Sigmoid colon (tissue), 7 donors: ENCODE results near the gene SEPTIN7. TPM values are rescaled to one million over a fixed set of nuclear protein-coding genes. Genes with fewer than 3 reads are reported as not detected.

ENCODE experiments used
- DNase-seq: peaks from one replicate; pipeline ENCODE4 v3.0.0-alpha.2; 2019
- H3K27ac ChIP-seq, 4 donors: fragments of 200-600 bp; sonication (generic); one replicate each; pipeline ENCODE4 v1.5.1; 2016 to 2019; ENCODE audit warnings: mild to moderate bottlenecking in 1 of 4
- H3K27me3 ChIP-seq, 3 donors: fragments of 200-600 bp; sonication (generic); one replicate each; pipeline ENCODE4 v1.5.1; 2019; ENCODE audit warnings: mild to moderate bottlenecking in 1 of 3
- H3K36me3 ChIP-seq, 4 donors: fragments of 200-600 bp; sonication (generic); one replicate each; pipeline ENCODE4 v1.5.1; 2016 to 2019
- H3K4me1 ChIP-seq, 4 donors: fragments of 200-600 bp; sonication (generic); one replicate each; pipeline ENCODE4 v1.5.1; 2017 to 2019
- H3K4me3 ChIP-seq, 4 donors: fragments of 200-600 bp; sonication (generic); one replicate each; pipeline ENCODE4 v1.5.1; 2017 to 2019; ENCODE audit warnings: mild to moderate bottlenecking in 2 of 4, moderate library complexity in 1 of 4
- H3K9me3 ChIP-seq, 4 donors: fragments of 200-600 bp in 3 of 4; sonication (generic) in 3 of 4; one replicate each; pipeline versions ENCODE4 v1.5.1 to v1.6.1; 2013 to 2019
- CTCF ChIP-seq, 4 experiments: fragments of 450-650 bp in 3 of 4; fragments of 200-600 bp in 1 of 4; IDR thresholded peaks; one replicate each; pipeline ENCODE4 v1.5.1; 2016 to 2019; ENCODE audit warnings: antibody characterized with exemption in 4 of 4, mild to moderate bottlenecking in 3 of 4, moderate library complexity in 2 of 4
- EP300 ChIP-seq, 4 donors: sonication (generic); formaldehyde crosslinking; IDR thresholded peaks; one replicate each; pipeline ENCODE4 v1.6.1; 2017; ENCODE audit warnings: antibody characterized with exemption in 4 of 4
- POLR2A ChIP-seq, 2 donors: fragments of 450-650 bp; IDR thresholded peaks; one replicate each; pipeline ENCODE4 v1.6.1; 2016; ENCODE audit warnings: antibody characterized with exemption in 2 of 2, mild to moderate bottlenecking in 2 of 2, moderate library complexity in 2 of 2
- POLR2AphosphoS5 ChIP-seq, 4 donors: sonication (generic); formaldehyde crosslinking; IDR thresholded peaks; one replicate each; pipeline ENCODE4 v1.6.1; 2017; ENCODE audit warnings: antibody characterized with exemption in 4 of 4
- WGBS, 2 donors: extraction: QIAGEN DNeasy Blood & Tissue Kit; methylation state at CpG; one replicate each; pipeline ENCODE4 v1.1.7; 2013; 5-methylcytosine and 5-hydroxymethylcytosine counted together
- intact Hi-C: fragments of 100-400 bp; cut with DNase I; formaldehyde crosslinking; loops from one replicate; pipeline ENCODE4 v1.15.1; 2023
- polyA plus RNA-seq, 3 donors: library from polyadenylated mRNA; stranded (reverse); fragments of 200-250 nt; gene quantifications; one replicate each; pipeline ENCODE4 v1.2.3, GENCODE V29; 2013
- total RNA-seq, 4 donors: library from RNA; depleted of rRNA; stranded (reverse); fragments of >200 nt; gene quantifications; one replicate each; pipeline ENCODE4 v1.1.0, GENCODE V29; 2016
- donor health status: healthy with polysubstance abuse.
- donor health status: Bipolar disorder and iron deficiency.
- donor health status: healthy.

The SEPTIN7 gene
- total RNA-seq: 100 to 1,000 TPM; 256 to 330 (median 275) TPM
- 100 to 1,000 TPM; 112 to 134 (median 132) TPM for polyA plus RNA-seq

DNA sequence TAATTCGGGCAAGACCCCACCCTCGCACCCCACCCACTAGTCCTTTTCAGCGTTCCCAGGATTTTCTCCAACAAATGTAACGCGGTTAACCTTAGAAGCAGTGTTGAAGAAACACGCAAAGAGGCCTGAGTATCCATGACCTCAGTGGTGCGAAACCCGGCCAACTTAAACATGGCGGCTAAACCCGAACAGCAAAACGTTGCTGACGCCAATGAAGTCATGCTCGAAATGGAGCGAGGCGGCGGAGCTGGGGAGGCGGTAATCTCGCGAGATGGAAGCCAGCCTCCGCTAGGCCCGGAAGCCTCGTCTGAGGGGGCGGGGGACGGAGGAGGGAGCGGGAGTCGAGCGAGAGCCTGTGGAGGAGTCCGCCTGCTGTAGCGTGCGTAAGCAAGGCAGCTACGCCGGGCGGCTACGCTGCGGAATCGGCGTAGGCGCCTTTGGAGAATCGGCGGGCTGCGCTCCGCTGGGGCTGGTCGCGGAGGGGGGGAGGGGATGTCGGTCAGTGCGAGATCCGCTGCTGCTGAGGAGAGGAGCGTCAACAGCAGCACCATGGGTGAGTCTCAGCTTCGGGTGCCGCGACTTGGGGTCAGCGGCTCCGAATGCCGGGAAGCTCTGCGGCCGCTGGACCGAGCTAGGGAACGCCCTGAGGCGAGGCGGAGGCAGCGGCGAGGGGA is at the start of gene SEPTIN7:
SEPTIN7 (plus strand) TSS at position 340 of the 674 bp plus-strand sequence; CDS start at position 493, 153 bp downstream.
- Histone ChIP-seq H3K4me3 (peak within 1 kb of the TSS; percentile 83 to 93 (median 86)), H3K9me3 (no peaks in the 10 kb centered on the region), H3K4me1 (peaks cover 0 to 48% (median 39%) of the 10 kb centered on the region in 4 donors), H3K27me3 (no peaks in the 10 kb centered on the region), H3K36me3 (no peaks in the 10 kb centered on the region), H3K27ac (peak within 1 kb of the TSS; percentile 94 to 98 (median 96))
- TF ChIP-seq EP300 (IDR thresholded peaks at IDR 0.05): no peak
- TF ChIP-seq CTCF (IDR thresholded peaks at IDR 0.05): no peak
- TF ChIP-seq POLR2A (IDR thresholded peaks at IDR 0.05): peak; percentile 66 to 69
- TF ChIP-seq POLR2AphosphoS5 (IDR thresholded peaks at IDR 0.05): peak; percentile 72 to 95 (median 92)
- intact Hi-C loops: loop anchor here (2.0 to 5.0 kb wide), 6 partner anchors 46 to 764 kb away; partner anchors contain the start of gene DPY19L1
- 0% methylated on average over 62 of the region's 62 CpGs for WGBS, 2 donors
- DNase-seq: peak; percentile 100

DNA sequence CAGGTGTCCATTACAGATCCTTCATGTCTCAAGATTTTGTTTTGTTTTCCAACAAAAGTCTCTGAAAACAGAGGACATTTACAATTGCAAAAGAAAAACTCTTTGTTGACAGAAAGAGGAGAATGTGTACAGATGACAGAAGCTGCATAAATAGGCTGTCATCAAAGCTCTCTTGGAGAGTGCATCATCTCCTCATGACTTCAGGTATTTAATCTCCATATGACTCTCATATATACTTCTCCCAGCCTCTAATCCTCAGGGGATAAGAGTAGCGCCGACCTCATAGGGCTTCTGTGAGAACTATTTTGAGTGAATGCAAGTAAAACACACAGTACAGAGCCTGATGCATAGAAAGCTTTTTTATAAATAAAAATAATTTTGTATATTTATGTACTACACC is 48.1 kb upstream of the SEPTIN7 start:
- Histone ChIP-seq H3K9me3 (no peaks in the 10 kb centered on the region), H3K4me3 (no peak overlapping the region), H3K27me3 (no peaks in the 10 kb centered on the region), H3K4me1 (peaks cover 0 to 50% (median 32%) of the 10 kb centered on the region in 4 donors), H3K27ac (peak overlapping the region in 2 of 4 donors; percentile 74 to 79), H3K36me3 (no peaks in the 10 kb centered on the region)
- TF ChIP-seq POLR2AphosphoS5 (IDR thresholded peaks at IDR 0.05) (no peak), CTCF (IDR thresholded peaks at IDR 0.05) (no peak), EP300 (IDR thresholded peaks at IDR 0.05) (no peak), POLR2A (IDR thresholded peaks at IDR 0.05) (no peak)
- WGBS, 2 donors: 84 to 89% methylated on average over 2 of the region's 2 CpGs
- intact Hi-C loops: no loop called here
- no peak for DNase-seq

- no peaks in the 10 kb centered on the region for H3K27me3 ChIP-seq
- DNase-seq: peak; percentile 92
- H3K36me3 ChIP-seq: no peaks in the 10 kb centered on the region
- peaks cover 0 to 41% (median 27%) of the 10 kb centered on the region in 4 donors for H3K4me1 ChIP-seq
- H3K27ac ChIP-seq: peak overlapping the region; percentile 55 to 79 (median 72)
- no peaks in the 10 kb centered on the region for H3K9me3 ChIP-seq
- 74 to 85% methylated on average over 7 of the region's 7 CpGs for WGBS, 2 donors
- intact Hi-C loops: loop anchor here (2.0 kb wide), 1 partner anchor 47 kb away; the partner anchor contains the start of gene SEPTIN7
- H3K4me3 ChIP-seq: no peak overlapping the region
- TF ChIP-seq CTCF (IDR thresholded peaks at IDR 0.05) (no peak), POLR2A (IDR thresholded peaks at IDR 0.05) (no peak), EP300 (IDR thresholded peaks at IDR 0.05) (peak; percentile 10 to 56 (median 38)), POLR2AphosphoS5 (IDR thresholded peaks at IDR 0.05) (peak; percentile 66 to 91 (median 85))
Observed at GRCh38 chr7:35753761-35754603, 46.9 kb upstream of the SEPTIN7 start.

- no peaks in the 10 kb centered on the region for H3K9me3 ChIP-seq
- intact Hi-C loops: loop anchor here (2.0 kb wide), 1 partner anchor 46 kb away; the partner anchor contains the start of gene SEPTIN7
- peak overlapping the region; percentile 55 to 79 (median 72) for H3K27ac ChIP-seq
- TF ChIP-seq POLR2A (IDR thresholded peaks at IDR 0.05) (no peak), POLR2AphosphoS5 (IDR thresholded peaks at IDR 0.05) (no peak), EP300 (IDR thresholded peaks at IDR 0.05) (no peak), CTCF (IDR thresholded peaks at IDR 0.05) (no peak)
- H3K4me3 ChIP-seq: no peak overlapping the region
- H3K36me3 ChIP-seq: no peaks in the 10 kb centered on the region
- WGBS, 2 donors: 74 to 81% methylated on average over 1 of the region's 1 CpG
- DNase-seq: no peak
- no peaks in the 10 kb centered on the region for H3K27me3 ChIP-seq
- H3K4me1 ChIP-seq: peaks cover 0 to 41% (median 27%) of the 10 kb centered on the region in 4 donors
Observed at GRCh38 chr7:35754741-35755140, 46.1 kb upstream of the SEPTIN7 start.
